Measurements from ENCODE around the gene FSTL4.

FSTL4 gene

GRCh38 chr5:133393776-133394476 lies 218.4 kb downstream of the FSTL4 start:
- no peaks in the 10 kb centered on the region for H4K20me1 ChIP-seq (ENCODE audit: insufficient read depth, low read length)
- H3K4me3 ChIP-seq (ENCODE audit: low read depth, low read length, poor library complexity, severe bottlenecking): no peak overlapping the region
- no peak overlapping the region for H3K27ac ChIP-seq (ENCODE audit: low read depth, low read length, poor library complexity, severe bottlenecking)
- H3K4me2 ChIP-seq (ENCODE audit: low read length): no peak overlapping the region
- no peaks in the 10 kb centered on the region for H3K4me1 ChIP-seq (ENCODE audit: insufficient read depth, low read length, severe bottlenecking)
- H3K36me3 ChIP-seq (ENCODE audit: insufficient read depth, low read length): no peaks in the 10 kb centered on the region
- no peaks in the 10 kb centered on the region for H3K9me2 ChIP-seq (ENCODE audit: low read depth, low read length)
- H2AFZ ChIP-seq (ENCODE audit: low read length): no peak overlapping the region
- H3K27me3 ChIP-seq (ENCODE audit: insufficient read depth, low read length): 0 out of 2 replicates have a peak, but pooled peaks cover under 1% of the 10 kb centered on the region
- no peaks in the 10 kb centered on the region for H3K9me3 ChIP-seq (ENCODE audit: low read length)
- no peak for TF ChIP-seq CTCF (IDR thresholded peaks at IDR 0.05; ENCODE audit: low read length)
- TF ChIP-seq EZH2 (IDR thresholded peaks at IDR 0.05; ENCODE audit: borderline replicate concordance, low read length): no peak
- H3K79me2 ChIP-seq (ENCODE audit: insufficient read depth, low read length): no peaks in the 10 kb centered on the region
- H3F3A ChIP-seq (ENCODE audit: insufficient read depth, low read length): no peaks in the 10 kb centered on the region
- no peak overlapping the region for H3K9ac ChIP-seq (ENCODE audit: low read length)

- no peaks in the 10 kb centered on the region for H3K36me3 ChIP-seq (ENCODE audit: insufficient read depth, low read length)
- H3F3A ChIP-seq (ENCODE audit: insufficient read depth, low read length): no peaks in the 10 kb centered on the region
- no peak overlapping the region for H3K9ac ChIP-seq (ENCODE audit: low read length)
- H3K9me3 ChIP-seq (ENCODE audit: low read length): no peaks in the 10 kb centered on the region
- no peaks in the 10 kb centered on the region for H4K20me1 ChIP-seq (ENCODE audit: insufficient read depth, low read length)
- H3K27me3 ChIP-seq (ENCODE audit: insufficient read depth, low read length): no peaks in the 10 kb centered on the region
- TF ChIP-seq CTCF (IDR thresholded peaks at IDR 0.05; ENCODE audit: low read length) (no peak), EZH2 (IDR thresholded peaks at IDR 0.05; ENCODE audit: borderline replicate concordance, low read length) (no peak)
- H3K79me2 ChIP-seq (ENCODE audit: insufficient read depth, low read length): no peaks in the 10 kb centered on the region
- H3K4me3 ChIP-seq (ENCODE audit: low read depth, low read length, poor library complexity, severe bottlenecking): no peak overlapping the region
- H3K4me2 ChIP-seq (ENCODE audit: low read length): no peak overlapping the region
- H3K9me2 ChIP-seq (ENCODE audit: low read depth, low read length): no peaks in the 10 kb centered on the region
- no peaks in the 10 kb centered on the region for H3K4me1 ChIP-seq (ENCODE audit: insufficient read depth, low read length, severe bottlenecking)
- H2AFZ ChIP-seq (ENCODE audit: low read length): no peak overlapping the region
- H3K27ac ChIP-seq (ENCODE audit: low read depth, low read length, poor library complexity, severe bottlenecking): no peak overlapping the region
Observed at GRCh38 chr5:133392448-133392847, 219.9 kb downstream of the FSTL4 start.

GRCh38 chr5:133391354-133392136 lies 220.8 kb downstream of the FSTL4 start:
- Histone ChIP-seq H3K27me3 (ENCODE audit: insufficient read depth, low read length) (no peaks in the 10 kb centered on the region), H2AFZ (ENCODE audit: low read length) (no peak overlapping the region), H3K9ac (ENCODE audit: low read length) (no peak overlapping the region), H3K9me2 (ENCODE audit: low read depth, low read length) (no peaks in the 10 kb centered on the region), H3K4me2 (ENCODE audit: low read length) (no peak overlapping the region), H3F3A (ENCODE audit: insufficient read depth, low read length) (no peaks in the 10 kb centered on the region), H3K79me2 (ENCODE audit: insufficient read depth, low read length) (no peaks in the 10 kb centered on the region), H3K36me3 (ENCODE audit: insufficient read depth, low read length) (no peaks in the 10 kb centered on the region), H4K20me1 (ENCODE audit: insufficient read depth, low read length) (no peaks in the 10 kb centered on the region), H3K27ac (ENCODE audit: low read depth, low read length, poor library complexity, severe bottlenecking) (no peak overlapping the region), H3K9me3 (ENCODE audit: low read length) (no peaks in the 10 kb centered on the region), H3K4me3 (ENCODE audit: low read depth, low read length, poor library complexity, severe bottlenecking) (no peak overlapping the region), H3K4me1 (ENCODE audit: insufficient read depth, low read length, severe bottlenecking) (no peaks in the 10 kb centered on the region)
- TF ChIP-seq EZH2 (IDR thresholded peaks at IDR 0.05; ENCODE audit: borderline replicate concordance, low read length) (no peak), CTCF (IDR thresholded peaks at IDR 0.05; ENCODE audit: low read length) (no peak)
